HEK293 (cell line): ENCODE measurements around the gene TRIM29.

Experiments
- CTCF ChIA-PET: fragments of 350-600 bp; formaldehyde crosslinking; extraction: SDS; loops from one replicate; lab custom pipeline; 2021; ENCODE audit warnings: antibody characterized with exemption; lab: Yijun Ruan, JAX
- POLR2A ChIA-PET: fragments of 300-600 bp; formaldehyde crosslinking; extraction: SDS; loops from one replicate; lab custom pipeline; 2020; ENCODE audit warnings: antibody characterized with exemption, inconsistent platforms; lab: Yijun Ruan, JAX
- H3K27ac ChIP-seq: fragments of 200-500 bp; sonication (Bioruptor generic); 2 replicates; pipeline ENCODE4 v1.5.1; 2014; ENCODE audit warnings: low read depth, low read length, control low read depth, inconsistent platforms; ENCODE audit errors: extremely low read depth
- H3K36me3 ChIP-seq, 2 experiments: fragments of 200-500 bp in 1 of 2; sonication (Bioruptor generic) in 1 of 2; 1 replicate in 1 of 2; 2 replicates in 1 of 2; pipeline ENCODE4 v1.5.1; 2014 to 2017; ENCODE audit warnings: inconsistent platforms in 2 of 2, low read length in 2 of 2; ENCODE audit not compliant: control insufficient read depth in 2 of 2, insufficient read depth in 1 of 2
- H3K4me1 ChIP-seq: fragments of 200-500 bp; sonication (Bioruptor generic); 2 replicates; pipeline ENCODE4 v1.5.1; 2014; ENCODE audit warnings: mild to moderate bottlenecking, low read length, inconsistent platforms; ENCODE audit not compliant: control insufficient read depth, insufficient read depth
- H3K4me3 ChIP-seq: 2 replicates; pipeline ENCODE4 v1.5.1; 2011; ENCODE audit warnings: low read depth, mild to moderate bottlenecking, control low read depth, low read length, moderate library complexity
- H3K9me3 ChIP-seq: fragments of 200-500 bp; sonication (Bioruptor generic); 2 replicates; pipeline ENCODE4 v1.5.1; 2014; ENCODE audit warnings: low read depth, low read length, inconsistent platforms; ENCODE audit not compliant: control insufficient read depth, insufficient read depth
- ELK4 ChIP-seq: IDR thresholded peaks from 2 replicates; pipeline ENCODE4 v1.6.1; 2011; ENCODE audit warnings: mild to moderate bottlenecking, low read depth, low read length, borderline replicate concordance
- RBAK ChIP-seq: fragments of 450-650 bp; formaldehyde crosslinking; IDR thresholded peaks from 2 replicates; pipeline ENCODE4 v1.5.1; 2016; ENCODE audit warnings: missing biosample characterization, missing genetic modification characterization
- SCRT1 ChIP-seq: fragments of 450-650 bp; formaldehyde crosslinking; IDR thresholded peaks from 2 replicates; pipeline ENCODE4 v1.5.1; 2016; ENCODE audit warnings: missing biosample characterization, missing genetic modification characterization, borderline replicate concordance
- TSHZ1 ChIP-seq: fragments of 450-650 bp; formaldehyde crosslinking; IDR thresholded peaks from 2 replicates; pipeline ENCODE4 v1.5.1; 2016; ENCODE audit warnings: missing biosample characterization, missing genetic modification characterization, borderline replicate concordance
- ZBTB17 ChIP-seq: fragments of 450-650 bp; formaldehyde crosslinking; IDR thresholded peaks from 2 replicates; pipeline ENCODE4 v1.5.1; 2016; ENCODE audit warnings: missing biosample characterization, missing genetic modification characterization
- ZNF174 ChIP-seq: fragments of 450-650 bp; formaldehyde crosslinking; IDR thresholded peaks from 2 replicates; pipeline ENCODE4 v1.5.0; 2017; ENCODE audit warnings: missing biosample characterization, mild to moderate bottlenecking, missing genetic modification characterization
- ZNF223 ChIP-seq: fragments of 450-650 bp; formaldehyde crosslinking; IDR thresholded peaks from 2 replicates; pipeline ENCODE4 v1.5.1; 2016; ENCODE audit warnings: missing biosample characterization, missing genetic modification characterization
- ZNF23 ChIP-seq: fragments of 450-650 bp; formaldehyde crosslinking; IDR thresholded peaks from 2 replicates; pipeline ENCODE4 v1.5.1; 2016; ENCODE audit warnings: missing biosample characterization, missing genetic modification characterization, borderline replicate concordance
- ZNF266 ChIP-seq: fragments of 450-650 bp; formaldehyde crosslinking; IDR thresholded peaks from 2 replicates; pipeline ENCODE4 v1.5.1; 2016; ENCODE audit warnings: missing biosample characterization, missing genetic modification characterization, low read depth
- ZNF274 ChIP-seq, 2 experiments: fragments of 200-500 bp in 1 of 2; fragments of 450-650 bp in 1 of 2; sonication (Bioruptor generic) in 1 of 2; formaldehyde crosslinking in 1 of 2; IDR thresholded peaks; 2 replicates each; pipeline versions ENCODE4 v1.5.1 to v1.6.1; 2014 to 2016; ENCODE audit warnings: borderline replicate concordance in 1 of 2, inconsistent platforms in 1 of 2, low read length in 1 of 2, missing biosample characterization in 1 of 2, missing genetic modification characterization in 1 of 2
- ZNF416 ChIP-seq: fragments of 450-650 bp; formaldehyde crosslinking; IDR thresholded peaks from 2 replicates; pipeline ENCODE4 v1.5.1; 2016; ENCODE audit warnings: missing biosample characterization, missing genetic modification characterization
- ZNF423 ChIP-seq: fragments of 450-650 bp; formaldehyde crosslinking; IDR thresholded peaks from 2 replicates; pipeline ENCODE4 v1.5.1; 2016; ENCODE audit warnings: missing biosample characterization, missing genetic modification characterization
- ZNF626 ChIP-seq: fragments of 450-650 bp; sonication (Bioruptor Pico); formaldehyde crosslinking; IDR thresholded peaks from 2 replicates; pipeline ENCODE4 v1.5.1; 2018; ENCODE audit warnings: missing biosample characterization, missing genetic modification characterization, inconsistent platforms
- ZNF768 ChIP-seq: fragments of 450-650 bp; formaldehyde crosslinking; IDR thresholded peaks from 2 replicates; pipeline ENCODE4 v1.5.1; 2018; ENCODE audit warnings: missing biosample characterization, mild to moderate bottlenecking, missing genetic modification characterization
- TF ChIP-seq, protein P1 (sequence below): fragments of 450-650 bp; formaldehyde crosslinking; IDR thresholded peaks from 2 replicates; pipeline ENCODE4 v1.5.1; 2016; ENCODE audit warnings: missing biosample characterization, missing genetic modification characterization
- TF ChIP-seq, protein P2 (sequence below): fragments of 450-650 bp; formaldehyde crosslinking; IDR thresholded peaks from 2 replicates; pipeline ENCODE4 v1.5.1; 2016; ENCODE audit warnings: missing biosample characterization, missing genetic modification characterization

TRIM29 gene

GRCh38 chr11:120149246-120149645, 11.3 kb upstream of the TRIM29 start (continued):
- TF ChIP-seq, protein P1, sequence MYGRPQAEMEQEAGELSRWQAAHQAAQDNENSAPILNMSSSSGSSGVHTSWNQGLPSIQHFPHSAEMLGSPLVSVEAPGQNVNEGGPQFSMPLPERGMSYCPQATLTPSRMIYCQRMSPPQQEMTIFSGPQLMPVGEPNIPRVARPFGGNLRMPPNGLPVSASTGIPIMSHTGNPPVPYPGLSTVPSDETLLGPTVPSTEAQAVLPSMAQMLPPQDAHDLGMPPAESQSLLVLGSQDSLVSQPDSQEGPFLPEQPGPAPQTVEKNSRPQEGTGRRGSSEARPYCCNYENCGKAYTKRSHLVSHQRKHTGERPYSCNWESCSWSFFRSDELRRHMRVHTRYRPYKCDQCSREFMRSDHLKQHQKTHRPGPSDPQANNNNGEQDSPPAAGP (tag by site-specific recombination), result no peak
- TF ChIP-seq ZNF266 (tag by site-specific recombination), result no peak
- TF ChIP-seq SCRT1 (tag by site-specific recombination), result no peak

- TF ChIP-seq ZNF416 (no peak), ZNF174 (tag by site-specific recombination) (no peak), ZNF274 (IDR thresholded peaks at IDR 0.05; ENCODE audit: low read length) (no peak), ZNF274 (tag by site-specific recombination; IDR thresholded peaks at IDR 0.05; ENCODE audit: borderline replicate concordance) (no peak), ZBTB17 (no peak), ZNF626 (tag by site-specific recombination) (no peak), RBAK (no peak), TSHZ1 (tag by site-specific recombination) (no peak), ZNF23 (tag by site-specific recombination) (no peak), ELK4 (no peak), ZNF768 (no peak), ZNF423 (tag by site-specific recombination) (no peak), ZNF223 (no peak)
- TF ChIP-seq, protein P2, sequence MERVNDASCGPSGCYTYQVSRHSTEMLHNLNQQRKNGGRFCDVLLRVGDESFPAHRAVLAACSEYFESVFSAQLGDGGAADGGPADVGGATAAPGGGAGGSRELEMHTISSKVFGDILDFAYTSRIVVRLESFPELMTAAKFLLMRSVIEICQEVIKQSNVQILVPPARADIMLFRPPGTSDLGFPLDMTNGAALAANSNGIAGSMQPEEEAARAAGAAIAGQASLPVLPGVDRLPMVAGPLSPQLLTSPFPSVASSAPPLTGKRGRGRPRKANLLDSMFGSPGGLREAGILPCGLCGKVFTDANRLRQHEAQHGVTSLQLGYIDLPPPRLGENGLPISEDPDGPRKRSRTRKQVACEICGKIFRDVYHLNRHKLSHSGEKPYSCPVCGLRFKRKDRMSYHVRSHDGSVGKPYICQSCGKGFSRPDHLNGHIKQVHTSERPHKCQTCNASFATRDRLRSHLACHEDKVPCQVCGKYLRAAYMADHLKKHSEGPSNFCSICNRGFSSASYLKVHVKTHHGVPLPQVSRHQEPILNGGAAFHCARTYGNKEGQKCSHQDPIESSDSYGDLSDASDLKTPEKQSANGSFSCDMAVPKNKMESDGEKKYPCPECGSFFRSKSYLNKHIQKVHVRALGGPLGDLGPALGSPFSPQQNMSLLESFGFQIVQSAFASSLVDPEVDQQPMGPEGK (tag by site-specific recombination), result no peak
- TF ChIP-seq, all 188 proteins: peak for 0
- H3K9me3 ChIP-seq, result no peaks in the 10 kb centered on the region
- H3K4me1 ChIP-seq, result no peaks in the 10 kb centered on the region
- no peak overlapping the region for H3K27ac ChIP-seq
- H3K36me3 ChIP-seq, result no peaks in the 10 kb centered on the region
- POLR2A ChIA-PET, result no interaction called here
- H3K4me3 ChIP-seq, result no peak overlapping the region
- CTCF ChIA-PET, result interaction anchor here (0.5 to 1.2 kb wide), 2 partner anchors 34 to 152 kb away, joined by 3 to 4 read pairs; no protein-coding TSS in a partner anchor
These were observed 10.0 kb upstream of the TRIM29 start for GRCh38 chr11:120147950-120148270.
